B cell (primary cell): Measurements from ENCODE around the gene SMIM35.

Experiments used
- CTCF ChIP-seq: fragments of 200-600 bp; IDR thresholded peaks from one replicate; pipeline ENCODE4 v1.8.0; 2022; ENCODE audit warnings: antibody characterized with exemption, mild to moderate bottlenecking
- EZH2 ChIP-seq: IDR thresholded peaks from 2 replicates; pipeline ENCODE4 v1.6.1; 2012; ENCODE audit warnings: borderline replicate concordance, low read depth, mild to moderate bottlenecking, moderate library complexity, low read length; ENCODE audit not compliant: insufficient read depth, poor library complexity, severe bottlenecking

- TF ChIP-seq CTCF (no peak), EZH2 (no peak)
Observed at GRCh38 chr11:118111019-118111743, 24.4 kb upstream of the SMIM35 start.
